GM19240 (cell line): ENCODE data around the gene WFIKKN2.
"Not testable (repeated sequence)": the region's sequence is repeated elsewhere in the genome, so short reads cannot be mapped to it uniquely, and the experiment has no call there.

ENCODE experiments used
- DNase-seq: peaks from one replicate; pipeline ENCODE4 v3.0.0; 2011; ENCODE audit warnings: low spot score; ENCODE audit not compliant: insufficient read length

WFIKKN2 gene

GRCh38 chr17:50850640-50851039 lies 15.3 kb downstream of the WFIKKN2 start:
- no peak for DNase-seq

GRCh38 chr17:50853015-50853615 lies 17.7 kb downstream of the WFIKKN2 start:
- no peak for DNase-seq

GRCh38 chr17:50853781-50854180 lies 18.4 kb downstream of the WFIKKN2 start:
- no peak for DNase-seq

GRCh38 chr17:50855708-50856330 lies 20.4 kb downstream of the WFIKKN2 start:
- DNase-seq = no peak

- no peak for DNase-seq
Observed at GRCh38 chr17:50856431-50856830, 21.0 kb downstream of the WFIKKN2 start.

GRCh38 chr17:50858486-50859225 lies 23.3 kb downstream of the WFIKKN2 start:
- DNase-seq = no peak

GRCh38 chr17:50859727-50860126 lies 24.3 kb downstream of the WFIKKN2 start:
- DNase-seq = not testable (repeated sequence)

- DNase-seq = no peak
Observed at GRCh38 chr17:50861334-50861676, 25.9 kb downstream of the WFIKKN2 start.

GRCh38 chr17:50861822-50862528 lies 26.6 kb downstream of the WFIKKN2 start:
- DNase-seq = no peak

GRCh38 chr17:50863221-50863843 lies 27.9 kb downstream of the WFIKKN2 start:
- no peak for DNase-seq

- no peak for DNase-seq
Observed at GRCh38 chr17:50863931-50864330, 28.5 kb downstream of the WFIKKN2 start.

- no peak for DNase-seq
Observed at GRCh38 chr17:50864747-50865059, 29.3 kb downstream of the WFIKKN2 start.

- DNase-seq = no peak
Observed at GRCh38 chr17:50865060-50865867, 29.9 kb downstream of the WFIKKN2 start.

- DNase-seq = no peak
Observed at GRCh38 chr17:50865868-50866260, 30.5 kb downstream of the WFIKKN2 start.

- peak; percentile 77 for DNase-seq
Observed at GRCh38 chr17:50866261-50866949, 31.0 kb downstream of the WFIKKN2 start, which contains the start of gene TOB1. TSS of gene TOB1 (minus strand) at chr17:50866354. CDS start at chr17:50864017, 2,337 bp downstream.

GRCh38 chr17:50866950-50867362 lies 31.6 kb downstream of the WFIKKN2 start:
- DNase-seq = no peak

GRCh38 chr17:50867363-50868139 lies 32.2 kb downstream of the WFIKKN2 start:
- peak; percentile 54 for DNase-seq

GRCh38 chr17:50868140-50868438 lies 32.7 kb downstream of the WFIKKN2 start:
- DNase-seq = no peak

GRCh38 chr17:50868602-50869001 lies 33.2 kb downstream of the WFIKKN2 start:
- DNase-seq = no peak

- no peak for DNase-seq
Observed at GRCh38 chr17:50871364-50871763, 36.0 kb downstream of the WFIKKN2 start.
